Gastrocnemius medialis (tissue), 4 donors: ENCODE results near the gene PACSIN1.

Source experiments
- POLR2A ChIP-seq, 2 donors: fragments of 450-650 bp; IDR thresholded peaks; one replicate each; pipeline ENCODE4 v1.6.1; 2017; ENCODE audit warnings: antibody characterized with exemption in 2 of 2, mild to moderate bottlenecking in 2 of 2, moderate library complexity in 2 of 2
- TF ChIP-seq, protein P1 (sequence below), 5 experiments: fragments of 450-650 bp in 3 of 5; fragments of 200-600 bp in 2 of 5; sonication (generic) in 2 of 5; IDR thresholded peaks in 4 of 5; conservative IDR thresholded peaks in 1 of 5; 1 replicate in 4 of 5; 2 replicates in 1 of 5; pipeline ENCODE4 v1.5.1; 2016 to 2019; ENCODE audit warnings: antibody characterized with exemption in 5 of 5, mild to moderate bottlenecking in 3 of 5, moderate library complexity in 3 of 5

DNA sequence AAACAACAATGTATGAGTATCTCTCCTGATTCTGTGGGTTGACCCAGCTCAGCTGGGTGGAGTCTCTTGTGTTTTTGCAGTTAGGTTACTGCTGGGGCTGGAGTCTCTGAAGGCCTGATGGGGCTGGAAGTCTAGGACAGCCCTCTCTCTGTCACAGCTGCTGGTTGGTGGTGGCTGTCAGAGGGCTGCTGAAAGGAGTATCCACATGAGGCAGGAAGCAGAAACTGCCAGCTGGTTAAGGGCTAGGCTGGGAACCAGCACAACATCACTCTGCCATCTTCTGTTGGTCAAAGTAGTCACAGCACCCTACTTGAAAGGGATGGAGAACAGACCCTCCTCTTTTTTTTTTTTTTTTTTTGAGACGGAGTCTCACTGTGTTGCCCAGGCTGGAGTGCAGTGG, 10.0 kb upstream of the PACSIN1 start:
- TF ChIP-seq POLR2A (IDR thresholded peaks at IDR 0.05): no peak
- TF ChIP-seq, protein P1, sequence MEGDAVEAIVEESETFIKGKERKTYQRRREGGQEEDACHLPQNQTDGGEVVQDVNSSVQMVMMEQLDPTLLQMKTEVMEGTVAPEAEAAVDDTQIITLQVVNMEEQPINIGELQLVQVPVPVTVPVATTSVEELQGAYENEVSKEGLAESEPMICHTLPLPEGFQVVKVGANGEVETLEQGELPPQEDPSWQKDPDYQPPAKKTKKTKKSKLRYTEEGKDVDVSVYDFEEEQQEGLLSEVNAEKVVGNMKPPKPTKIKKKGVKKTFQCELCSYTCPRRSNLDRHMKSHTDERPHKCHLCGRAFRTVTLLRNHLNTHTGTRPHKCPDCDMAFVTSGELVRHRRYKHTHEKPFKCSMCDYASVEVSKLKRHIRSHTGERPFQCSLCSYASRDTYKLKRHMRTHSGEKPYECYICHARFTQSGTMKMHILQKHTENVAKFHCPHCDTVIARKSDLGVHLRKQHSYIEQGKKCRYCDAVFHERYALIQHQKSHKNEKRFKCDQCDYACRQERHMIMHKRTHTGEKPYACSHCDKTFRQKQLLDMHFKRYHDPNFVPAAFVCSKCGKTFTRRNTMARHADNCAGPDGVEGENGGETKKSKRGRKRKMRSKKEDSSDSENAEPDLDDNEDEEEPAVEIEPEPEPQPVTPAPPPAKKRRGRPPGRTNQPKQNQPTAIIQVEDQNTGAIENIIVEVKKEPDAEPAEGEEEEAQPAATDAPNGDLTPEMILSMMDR (IDR thresholded peaks at IDR 0.05 in 4 of 5, conservative IDR thresholded peaks at IDR 0.05 in 1 of 5): no peak
